HG02973 (cell line): ENCODE results near the gene ULBP2.
"Not testable (repeated sequence)": the region's sequence is repeated elsewhere in the genome, so short reads cannot be mapped to it uniquely, and the experiment has no call there.

Source experiments
- ATAC-seq: cut with Tn5 transposase; IDR thresholded peaks from one replicate; pipeline ENCODE4 v1.9.1; 2021; ENCODE audit warnings: moderate library complexity; ENCODE audit not compliant: unreplicated experiment

ULBP2 gene

DNA sequence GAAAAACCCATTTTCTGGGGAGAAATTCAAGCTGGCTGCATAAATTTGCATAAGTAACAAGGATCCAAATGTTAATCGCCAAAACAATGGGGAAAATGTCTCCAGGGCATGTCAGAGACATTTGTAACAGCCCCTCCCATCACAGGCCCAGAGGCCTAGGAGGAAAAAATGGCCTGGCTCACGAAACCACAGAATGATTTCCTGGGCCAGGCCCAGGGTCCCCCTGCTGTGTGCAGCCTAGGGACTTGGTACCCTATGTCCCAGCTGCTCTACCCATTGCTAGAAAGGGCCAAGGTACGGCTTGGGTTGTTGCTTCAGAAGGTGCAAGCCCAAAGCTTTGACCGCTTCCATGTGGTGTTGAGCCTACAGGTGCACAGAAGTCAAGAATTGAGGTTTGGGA, 33.3 kb upstream of the ULBP2 start:
- ATAC-seq, result not testable (repeated sequence)

GRCh38 chr6:149909701-149910470, 31.9 kb upstream of the ULBP2 start:
- no peak for ATAC-seq

- no peak for ATAC-seq
Measured at GRCh38 chr6:149910721-149911151, 31.1 kb upstream of the ULBP2 start.

- ATAC-seq, result not testable (repeated sequence)
Measured at GRCh38 chr6:149912680-149913079, 29.1 kb upstream of the ULBP2 start.

DNA sequence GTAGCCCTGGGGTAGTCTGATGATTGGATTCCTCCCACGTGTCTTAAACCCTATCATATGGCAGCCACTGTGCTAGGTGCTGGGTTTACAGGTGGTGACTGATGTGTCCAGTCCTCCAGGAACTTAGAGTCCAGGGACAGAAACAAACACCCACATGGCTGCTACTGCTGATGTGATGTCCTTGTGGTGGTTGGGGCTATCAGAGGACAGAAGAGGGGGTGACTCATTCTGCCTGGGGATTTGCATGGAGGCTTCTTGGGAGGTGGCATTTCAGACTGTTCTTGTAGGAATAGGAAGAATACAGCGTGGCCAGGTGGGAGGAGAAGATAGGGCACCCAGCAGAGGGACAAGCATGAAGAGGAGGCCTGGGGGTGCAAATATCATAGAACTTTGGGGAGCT, 28.7 kb upstream of the ULBP2 start:
- no peak for ATAC-seq

DNA sequence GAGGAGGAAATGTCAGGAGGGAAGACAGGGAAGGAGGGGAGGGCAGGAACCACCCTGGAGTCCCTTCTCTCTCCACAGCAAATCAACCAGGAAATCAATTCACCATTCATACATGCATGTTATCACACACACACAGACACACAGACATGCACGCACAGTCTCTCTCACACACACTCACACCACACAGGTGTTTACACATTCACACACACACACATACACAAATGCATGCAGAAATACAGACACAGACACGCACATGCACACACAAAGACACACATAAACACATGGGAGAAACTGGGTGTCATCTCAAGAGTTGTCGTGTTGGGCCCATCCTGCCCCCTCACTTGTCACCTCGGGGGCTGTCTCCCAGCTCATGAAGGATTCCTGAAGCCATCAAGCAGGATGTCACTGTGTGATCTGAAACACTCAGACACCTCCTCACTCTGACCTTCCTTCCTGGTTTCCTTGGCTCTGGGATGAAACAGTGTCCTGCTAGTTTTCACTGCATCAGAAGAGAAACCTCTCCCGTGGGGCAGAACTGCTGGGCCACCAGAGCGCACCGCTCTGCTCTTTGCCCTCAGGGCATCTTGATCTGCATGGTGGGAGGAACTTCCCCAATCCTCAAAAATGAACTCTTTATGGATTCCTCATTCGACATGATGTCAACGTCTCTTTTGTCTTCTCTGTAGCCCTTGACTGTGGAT, 28.1 kb upstream of the ULBP2 start:
- ATAC-seq, result no peak

DNA sequence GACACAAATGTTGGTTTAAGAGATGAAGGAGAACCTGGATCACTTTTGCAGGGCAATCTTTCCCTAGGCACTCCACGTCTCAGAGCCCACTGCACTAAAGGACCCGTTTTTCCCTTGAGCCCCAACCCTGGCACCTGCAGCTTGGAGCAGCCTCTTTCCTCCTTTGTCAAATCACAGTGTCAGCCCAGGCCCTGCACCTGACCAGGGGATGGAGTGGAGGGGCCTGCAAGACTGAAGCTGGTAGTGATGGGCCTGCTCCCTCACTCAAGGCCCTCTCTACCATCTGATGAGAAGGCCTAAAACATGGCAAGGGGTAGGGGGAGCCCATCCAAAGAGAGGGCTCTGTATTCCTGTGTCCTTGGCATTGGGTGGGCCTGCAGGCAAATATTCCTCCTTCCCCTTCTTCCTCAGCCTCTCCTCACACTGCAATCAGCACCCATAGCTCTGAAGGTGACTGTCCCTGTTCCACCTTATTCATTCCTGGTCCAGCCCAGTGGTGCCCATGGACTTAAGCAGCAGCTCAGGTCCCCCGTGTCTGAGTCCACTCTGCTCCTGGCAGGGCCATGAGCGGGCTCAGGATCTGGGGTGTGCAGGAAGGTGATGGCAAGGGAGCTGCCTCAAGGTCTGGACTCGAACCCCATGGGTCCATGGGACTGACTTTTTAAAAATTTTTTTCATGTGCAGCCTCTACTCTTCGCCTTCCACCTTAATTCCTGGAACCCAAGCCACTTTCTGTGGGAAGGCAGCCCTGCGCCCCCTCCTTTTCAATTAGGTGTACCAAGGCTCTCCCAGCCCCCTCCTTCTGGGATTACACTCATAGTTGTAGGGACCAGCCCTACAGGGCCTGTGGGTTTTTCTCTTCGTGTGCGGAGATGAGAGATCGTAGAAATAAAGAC, 25.6 kb upstream of the ULBP2 start:
- no peak for ATAC-seq

- ATAC-seq, result no peak
Measured at GRCh38 chr6:149917679-149918078, 24.1 kb upstream of the ULBP2 start.

DNA sequence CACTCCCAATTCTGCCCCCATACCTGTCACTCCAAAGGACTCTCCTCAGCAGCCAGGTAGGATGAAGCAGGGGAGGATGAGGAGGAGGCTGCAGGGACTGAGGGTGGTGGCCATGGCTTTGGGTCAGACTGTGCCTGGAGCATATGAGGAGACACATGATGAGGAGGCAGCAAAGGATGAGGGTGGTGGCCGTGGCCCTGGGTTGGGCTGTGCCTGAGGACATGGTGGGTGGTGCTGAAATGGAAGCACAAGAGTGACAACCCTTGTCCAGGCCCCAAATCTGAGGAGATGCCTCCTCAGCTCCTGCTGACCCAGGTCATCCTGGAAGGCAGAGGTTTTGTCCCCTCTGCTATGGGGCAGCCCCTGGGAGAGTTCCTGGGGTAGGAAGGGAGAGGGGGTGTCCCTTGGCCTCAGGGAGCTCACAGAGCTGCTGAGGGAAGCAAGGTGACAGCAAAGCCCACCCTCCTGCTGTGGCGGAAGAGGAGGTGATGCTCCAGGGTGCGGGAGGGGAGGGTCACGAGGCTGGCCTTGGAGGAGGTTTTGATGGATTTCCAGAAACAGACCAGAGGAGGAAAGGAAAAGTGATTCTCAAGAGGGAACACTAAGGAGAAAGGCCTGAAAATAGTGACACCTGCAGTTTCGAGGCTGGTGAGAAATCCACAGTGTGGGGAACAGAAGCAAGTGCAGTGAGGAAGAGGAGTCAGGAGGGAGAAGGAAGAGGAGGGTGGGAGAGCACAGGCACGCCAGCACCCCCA, 23.5 kb upstream of the ULBP2 start:
- ATAC-seq, result no peak

DNA sequence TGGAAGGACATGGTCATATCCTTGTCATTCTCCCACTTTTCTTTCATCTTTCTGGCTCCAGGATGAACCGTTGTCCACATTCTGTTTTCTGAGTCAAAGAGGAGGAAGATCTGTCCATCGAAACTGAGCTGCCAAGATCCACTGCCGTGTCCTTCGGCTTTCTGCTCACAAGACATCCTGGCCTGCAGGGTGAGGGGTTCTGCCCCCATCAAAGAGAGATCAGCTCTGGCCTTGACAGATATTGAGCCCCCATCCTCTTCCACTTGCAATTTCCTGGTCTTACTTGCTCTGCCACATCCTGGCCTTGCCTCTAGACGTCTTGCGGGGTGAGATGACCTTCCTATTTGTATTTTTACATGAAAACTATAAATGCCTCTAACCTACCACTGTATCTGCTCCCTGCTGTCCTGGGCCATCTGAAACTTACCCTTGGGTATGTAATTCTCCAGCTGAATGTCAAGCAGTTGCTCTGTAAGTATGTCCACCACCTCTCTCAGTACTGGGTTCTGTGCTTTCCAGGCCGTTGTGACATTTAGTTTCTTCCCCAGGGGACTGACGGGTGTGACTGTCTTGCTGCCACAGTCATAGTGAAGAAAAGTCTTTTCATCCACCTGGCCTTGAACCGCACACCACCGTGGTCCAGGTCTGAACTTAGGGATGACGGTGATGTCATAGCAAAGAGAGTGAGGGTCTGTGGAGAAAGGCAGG, 22.5 kb upstream of the ULBP2 start:
- ATAC-seq, result not testable (repeated sequence)

GRCh38 chr6:149919834-149920225, 22.0 kb upstream of the ULBP2 start:
- no peak for ATAC-seq

DNA sequence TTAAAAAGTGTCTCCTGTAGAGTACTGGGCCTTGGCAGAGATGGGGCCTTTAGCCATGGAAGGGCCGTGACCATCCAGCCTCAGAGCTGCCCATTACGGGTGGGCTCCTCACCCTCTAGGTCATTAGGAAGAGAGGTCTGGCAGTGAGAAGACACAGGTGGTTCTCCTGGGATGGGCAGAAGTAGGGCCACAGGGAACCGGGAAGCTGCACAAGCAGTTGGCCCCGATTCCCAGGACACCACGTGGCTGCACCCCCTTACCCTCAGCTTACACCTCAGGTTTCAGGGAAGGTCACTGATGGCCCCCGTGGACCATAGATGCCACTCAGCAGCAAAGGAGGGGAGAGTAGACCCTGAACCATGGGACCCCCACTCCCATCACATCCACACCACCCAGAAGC, 20.5 kb upstream of the ULBP2 start:
- ATAC-seq, result no peak

GRCh38 chr6:149922091-149922490, 19.7 kb upstream of the ULBP2 start:
- ATAC-seq, result not testable (repeated sequence)

GRCh38 chr6:149922642-149923326, 19.0 kb upstream of the ULBP2 start, which contains the start of gene RAET1G:
TSS of gene RAET1G (minus strand) at chr6:149923121. CDS start at chr6:149923010, 111 bp downstream.
- ATAC-seq, result no peak

GRCh38 chr6:149923327-149923986, 18.4 kb upstream of the ULBP2 start:
- no peak for ATAC-seq

GRCh38 chr6:149924206-149924932, 17.4 kb upstream of the ULBP2 start:
- ATAC-seq, result no peak

DNA sequence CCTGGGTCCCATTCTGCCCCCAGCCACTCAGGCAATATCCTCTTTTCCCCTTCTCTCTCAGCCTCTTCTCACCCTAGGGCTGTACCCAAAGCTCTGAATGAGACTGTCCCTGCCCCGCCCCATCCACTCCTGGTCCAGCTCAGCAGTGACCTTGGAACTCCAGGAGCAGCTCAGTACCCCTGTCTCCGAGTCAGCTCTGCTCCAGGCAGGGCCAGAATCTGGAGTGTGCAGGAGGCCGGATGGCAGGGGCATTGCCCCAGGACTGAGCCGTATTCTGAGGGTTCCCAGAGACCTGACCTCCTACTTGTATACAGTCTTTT, 16.9 kb upstream of the ULBP2 start:
- ATAC-seq, result no peak

DNA sequence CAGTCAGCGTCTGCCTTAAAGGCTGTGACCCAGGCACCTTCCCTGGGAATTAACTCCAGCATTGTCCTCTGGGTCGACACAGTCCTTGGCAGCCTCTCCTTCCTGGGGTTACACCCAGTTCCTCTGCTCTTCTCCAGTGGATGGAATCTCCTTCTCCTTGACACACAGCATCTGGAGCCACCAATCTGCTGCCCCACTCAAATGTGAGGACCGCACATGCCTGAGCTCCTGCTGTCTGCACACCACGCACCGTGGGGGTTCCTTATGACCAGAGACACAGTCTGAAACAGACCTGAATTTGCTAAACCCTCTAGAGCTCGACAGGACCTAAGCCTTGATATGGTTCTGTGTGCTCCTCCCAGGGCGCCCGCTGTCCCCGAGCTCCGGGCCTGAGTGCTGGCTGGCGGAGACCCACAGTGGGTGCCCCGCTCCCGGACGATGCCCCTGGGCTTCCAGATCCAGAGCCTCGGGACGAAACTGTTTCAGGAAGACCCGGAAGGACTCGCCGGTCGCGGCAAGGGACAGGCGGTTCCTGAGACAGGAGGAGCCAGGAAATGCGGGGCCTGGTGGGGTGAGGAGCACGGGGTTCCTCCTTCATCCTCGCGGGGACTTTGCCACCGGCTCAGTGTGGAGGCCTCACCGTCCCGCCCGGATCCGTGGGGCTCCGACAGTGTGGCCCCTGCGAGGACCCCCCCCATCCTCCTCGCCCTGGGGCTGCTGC, 16.4 kb upstream of the ULBP2 start:
- ATAC-seq, result no peak
